ENCODE measurements around the gene AGMO. TPM values are rescaled to one million over a fixed set of nuclear protein-coding genes. Genes with fewer than 3 reads are reported as not detected.

AGMO gene
- total RNA-seq, 2 donors from 2014 or later = 0.27 to 13.5 TPM

DNA sequence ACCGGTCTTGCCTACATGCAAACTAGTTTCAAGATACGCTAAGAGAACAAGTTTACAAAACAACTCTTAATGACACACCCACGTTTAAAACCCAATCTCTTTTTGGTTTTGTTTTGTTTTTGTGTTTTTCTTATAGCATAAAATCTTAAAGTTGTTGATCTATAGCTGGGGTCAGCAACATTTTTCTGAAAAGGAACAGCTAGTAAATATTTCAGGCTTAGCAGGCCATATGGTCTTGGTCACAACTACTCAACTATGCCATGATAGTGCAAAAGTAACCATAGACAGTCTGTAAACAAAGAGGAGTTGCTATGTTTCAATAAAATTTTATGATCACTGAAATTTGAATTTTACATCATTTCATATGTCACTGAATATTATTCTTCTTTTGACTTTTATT, 327.4 kb downstream of the AGMO start:
- DNase-seq (ENCODE audit: low spot score) = no peak
- Histone ChIP-seq H3K27ac (no peak overlapping the region), H3K27me3 (replicated peaks; ENCODE audit: insufficient read depth) (no peaks in the 10 kb centered on the region), H3K9me3 (no peaks in the 10 kb centered on the region), H3K4me3 (no peak overlapping the region), H3K4me1 (replicated peaks) (no peaks in the 10 kb centered on the region), H3K36me3 (no peaks in the 10 kb centered on the region)
- intact Hi-C loops (cut with DNase I) = no loop called here
- 77% methylated on average over 3 of the region's 3 CpGs for WGBS
- no peak for TF ChIP-seq POLR2A (IDR thresholded peaks at IDR 0.05)
- TF ChIP-seq, protein P1, sequence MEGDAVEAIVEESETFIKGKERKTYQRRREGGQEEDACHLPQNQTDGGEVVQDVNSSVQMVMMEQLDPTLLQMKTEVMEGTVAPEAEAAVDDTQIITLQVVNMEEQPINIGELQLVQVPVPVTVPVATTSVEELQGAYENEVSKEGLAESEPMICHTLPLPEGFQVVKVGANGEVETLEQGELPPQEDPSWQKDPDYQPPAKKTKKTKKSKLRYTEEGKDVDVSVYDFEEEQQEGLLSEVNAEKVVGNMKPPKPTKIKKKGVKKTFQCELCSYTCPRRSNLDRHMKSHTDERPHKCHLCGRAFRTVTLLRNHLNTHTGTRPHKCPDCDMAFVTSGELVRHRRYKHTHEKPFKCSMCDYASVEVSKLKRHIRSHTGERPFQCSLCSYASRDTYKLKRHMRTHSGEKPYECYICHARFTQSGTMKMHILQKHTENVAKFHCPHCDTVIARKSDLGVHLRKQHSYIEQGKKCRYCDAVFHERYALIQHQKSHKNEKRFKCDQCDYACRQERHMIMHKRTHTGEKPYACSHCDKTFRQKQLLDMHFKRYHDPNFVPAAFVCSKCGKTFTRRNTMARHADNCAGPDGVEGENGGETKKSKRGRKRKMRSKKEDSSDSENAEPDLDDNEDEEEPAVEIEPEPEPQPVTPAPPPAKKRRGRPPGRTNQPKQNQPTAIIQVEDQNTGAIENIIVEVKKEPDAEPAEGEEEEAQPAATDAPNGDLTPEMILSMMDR (IDR thresholded peaks at IDR 0.05) = no peak
- TF ChIP-seq POLR2AphosphoS5 (IDR thresholded peaks at IDR 0.05) = no peak

- Histone ChIP-seq H3K36me3 (no peaks in the 10 kb centered on the region), H3K9me3 (no peaks in the 10 kb centered on the region), H3K4me1 (replicated peaks) (no peaks in the 10 kb centered on the region), H3K27ac (no peak overlapping the region), H3K27me3 (replicated peaks; ENCODE audit: insufficient read depth) (no peaks in the 10 kb centered on the region), H3K4me3 (no peak overlapping the region)
- DNase-seq (ENCODE audit: low spot score) = no peak
- intact Hi-C loops (cut with DNase I) = no loop called here
- WGBS = 61% methylated on average over 3 of the region's 3 CpGs
- TF ChIP-seq POLR2A (IDR thresholded peaks at IDR 0.05) = no peak
- TF ChIP-seq, protein P1 (IDR thresholded peaks at IDR 0.05) = no peak
- TF ChIP-seq POLR2AphosphoS5 (IDR thresholded peaks at IDR 0.05) = no peak
These were observed 333.0 kb downstream of the AGMO start for GRCh38 chr7:15228831-15229230.

GRCh38 chr7:15225981-15226380, 335.8 kb downstream of the AGMO start:
- intact Hi-C loops (cut with DNase I) = no loop called here
- TF ChIP-seq, protein P1 (IDR thresholded peaks at IDR 0.05) = no peak
- TF ChIP-seq POLR2AphosphoS5 (IDR thresholded peaks at IDR 0.05) = no peak
- no peak for TF ChIP-seq POLR2A (IDR thresholded peaks at IDR 0.05)
- DNase-seq (ENCODE audit: low spot score) = no peak
- H3K9me3 ChIP-seq = no peaks in the 10 kb centered on the region
- H3K36me3 ChIP-seq = no peaks in the 10 kb centered on the region
- H3K27ac ChIP-seq = no peak overlapping the region
- H3K4me1 ChIP-seq (replicated peaks) = no peaks in the 10 kb centered on the region
- 64% methylated on average over 1 of the region's 1 CpG for WGBS
- no peak overlapping the region for H3K4me3 ChIP-seq
- H3K27me3 ChIP-seq (replicated peaks; ENCODE audit: insufficient read depth) = no peaks in the 10 kb centered on the region

DNA sequence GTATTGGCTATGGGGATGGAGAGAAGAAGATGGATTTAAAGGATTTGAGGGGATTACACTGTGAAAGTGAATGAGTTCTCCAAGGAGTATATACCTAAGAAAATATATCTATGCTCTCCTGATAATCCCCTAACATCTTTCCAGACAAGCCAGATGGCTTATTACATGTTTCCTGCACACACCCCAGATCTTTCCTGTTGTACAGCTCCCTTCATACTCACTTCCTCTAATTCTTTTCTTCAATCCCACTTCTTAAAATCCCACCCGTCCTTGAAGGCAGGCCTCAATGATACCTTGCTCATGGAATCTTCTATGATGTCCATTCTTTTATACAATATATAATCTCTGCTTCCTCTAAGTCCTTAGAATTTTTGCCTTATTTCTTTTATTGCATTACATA, 342.1 kb downstream of the AGMO start:
- Histone ChIP-seq H3K27me3 (replicated peaks; ENCODE audit: insufficient read depth) (no peaks in the 10 kb centered on the region), H3K27ac (no peak overlapping the region), H3K4me1 (replicated peaks) (no peaks in the 10 kb centered on the region), H3K36me3 (no peaks in the 10 kb centered on the region), H3K4me3 (no peak overlapping the region), H3K9me3 (no peaks in the 10 kb centered on the region)
- no peak for DNase-seq (ENCODE audit: low spot score)
- WGBS = 57% methylated on average over 1 of the region's 1 CpG
- intact Hi-C loops (cut with DNase I) = no loop called here
- TF ChIP-seq, protein P1 (IDR thresholded peaks at IDR 0.05) = no peak
- TF ChIP-seq POLR2A (IDR thresholded peaks at IDR 0.05) (no peak), POLR2AphosphoS5 (IDR thresholded peaks at IDR 0.05) (no peak)

DNA sequence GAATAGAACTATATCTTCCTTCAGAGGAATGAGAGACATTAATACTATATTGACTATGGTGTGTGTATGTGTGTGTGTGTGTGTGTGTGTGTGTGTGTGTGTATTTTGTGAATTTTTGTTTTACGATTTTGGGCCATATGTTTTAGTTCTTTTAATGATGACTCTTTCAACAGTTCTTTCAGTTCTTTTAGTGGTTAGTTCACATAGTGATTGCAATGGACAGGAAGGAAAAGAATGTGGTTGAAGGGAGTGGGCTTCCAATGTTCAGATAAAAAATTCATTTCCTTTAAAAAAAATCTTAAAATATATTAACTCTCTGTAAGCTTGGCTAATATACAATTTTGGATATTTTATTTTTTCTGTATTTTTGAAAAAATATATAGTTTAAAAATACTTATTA, 343.6 kb downstream of the AGMO start:
- intact Hi-C loops (cut with DNase I) = no loop called here
- no peak for DNase-seq (ENCODE audit: low spot score)
- Histone ChIP-seq H3K27me3 (replicated peaks; ENCODE audit: insufficient read depth) (no peaks in the 10 kb centered on the region), H3K4me1 (replicated peaks) (no peaks in the 10 kb centered on the region), H3K4me3 (no peak overlapping the region), H3K27ac (no peak overlapping the region), H3K9me3 (no peaks in the 10 kb centered on the region), H3K36me3 (no peaks in the 10 kb centered on the region)
- 70% methylated on average over 1 of the region's 1 CpG for WGBS
- TF ChIP-seq, protein P1 (IDR thresholded peaks at IDR 0.05) = no peak
- no peak for TF ChIP-seq POLR2AphosphoS5 (IDR thresholded peaks at IDR 0.05)
- TF ChIP-seq POLR2A (IDR thresholded peaks at IDR 0.05) = no peak

Measured in prostate gland (tissue), 2 donors.